ENCODE data around the gene CAMSAP2.
A peak's percentile ranks its signal among the peaks of the same experiment; 100 is the strongest.

CAMSAP2 gene

GRCh38 chr1:200899954-200900867 is 161.5 kb downstream of the CAMSAP2 start:
- TF ChIP-seq CEBPB (IDR thresholded peaks at IDR 0.05), result no peak

GRCh38 chr1:200900877-200901276 is 162.2 kb downstream of the CAMSAP2 start:
- TF ChIP-seq ZBTB7A (IDR thresholded peaks at IDR 0.05; ENCODE audit: low read depth), result no peak
- no peak for TF ChIP-seq CEBPB (IDR thresholded peaks at IDR 0.05)
- TF ChIP-seq NFIC (IDR thresholded peaks at IDR 0.05), result no peak

- TF ChIP-seq TCF12 (IDR thresholded peaks at IDR 0.05; ENCODE audit: low read depth) (no peak), USF1 (IDR thresholded peaks at IDR 0.05) (no peak), TAF1 (IDR thresholded peaks at IDR 0.05; ENCODE audit: low read depth) (no peak), EP300 (IDR thresholded peaks at IDR 0.05; ENCODE audit: borderline replicate concordance) (no peak), RAD21 (IDR thresholded peaks at IDR 0.05; ENCODE audit: low read depth) (no peak), EGR1 (IDR thresholded peaks at IDR 0.05) (no peak), CEBPB (IDR thresholded peaks at IDR 0.05) (no peak), TEAD4 (IDR thresholded peaks at IDR 0.05) (no peak), CREB1 (IDR thresholded peaks at IDR 0.05; ENCODE audit: low read depth) (no peak), ZBTB7A (IDR thresholded peaks at IDR 0.05; ENCODE audit: low read depth) (no peak), MAX (IDR thresholded peaks at IDR 0.05) (no peak), YY1 (IDR thresholded peaks at IDR 0.05; ENCODE audit: low read depth) (no peak), FOXM1 (IDR thresholded peaks at IDR 0.05; ENCODE audit: borderline replicate concordance, low read depth) (no peak)
Observed at GRCh38 chr1:200901350-200901749, 162.7 kb downstream of the CAMSAP2 start.

- TF ChIP-seq ZBTB7A (IDR thresholded peaks at IDR 0.05; ENCODE audit: low read depth) (no peak), TCF12 (IDR thresholded peaks at IDR 0.05; ENCODE audit: low read depth) (no peak), TAF1 (IDR thresholded peaks at IDR 0.05; ENCODE audit: low read depth) (no peak), NFIC (IDR thresholded peaks at IDR 0.05) (peak; percentile 50), EP300 (IDR thresholded peaks at IDR 0.05; ENCODE audit: borderline replicate concordance) (no peak)
Observed at GRCh38 chr1:200901796-200902444, 163.2 kb downstream of the CAMSAP2 start.

- TF ChIP-seq EP300 (IDR thresholded peaks at IDR 0.05; ENCODE audit: borderline replicate concordance), result no peak
- TF ChIP-seq CREB1 (IDR thresholded peaks at IDR 0.05; ENCODE audit: low read depth), result no peak
- no peak for TF ChIP-seq YY1 (IDR thresholded peaks at IDR 0.05; ENCODE audit: low read depth)
- TF ChIP-seq TCF12 (IDR thresholded peaks at IDR 0.05; ENCODE audit: low read depth), result no peak
- TF ChIP-seq FOXM1 (IDR thresholded peaks at IDR 0.05; ENCODE audit: borderline replicate concordance, low read depth), result no peak
- no peak for TF ChIP-seq NFIC (IDR thresholded peaks at IDR 0.05)
- no peak for TF ChIP-seq TEAD4 (IDR thresholded peaks at IDR 0.05)
- no peak for TF ChIP-seq CEBPB (IDR thresholded peaks at IDR 0.05)
- no peak for TF ChIP-seq REST (IDR thresholded peaks at IDR 0.05; ENCODE audit: low read depth)
- TF ChIP-seq TAF1 (IDR thresholded peaks at IDR 0.05; ENCODE audit: low read depth), result no peak
- no peak for TF ChIP-seq RAD21 (IDR thresholded peaks at IDR 0.05; ENCODE audit: low read depth)
- no peak for TF ChIP-seq ZBTB7A (IDR thresholded peaks at IDR 0.05; ENCODE audit: low read depth)
- no peak for TF ChIP-seq USF1 (IDR thresholded peaks at IDR 0.05)
- TF ChIP-seq MAX (IDR thresholded peaks at IDR 0.05), result no peak
- no peak for TF ChIP-seq EGR1 (IDR thresholded peaks at IDR 0.05)
Observed at GRCh38 chr1:200903793-200904192, 165.1 kb downstream of the CAMSAP2 start.

- TF ChIP-seq CEBPB (IDR thresholded peaks at IDR 0.05) (no peak), MAX (IDR thresholded peaks at IDR 0.05) (no peak), REST (IDR thresholded peaks at IDR 0.05; ENCODE audit: low read depth) (no peak), FOXM1 (IDR thresholded peaks at IDR 0.05; ENCODE audit: borderline replicate concordance, low read depth) (no peak), TCF12 (IDR thresholded peaks at IDR 0.05; ENCODE audit: low read depth) (no peak), EP300 (IDR thresholded peaks at IDR 0.05; ENCODE audit: borderline replicate concordance) (no peak), CREB1 (IDR thresholded peaks at IDR 0.05; ENCODE audit: low read depth) (no peak), EGR1 (IDR thresholded peaks at IDR 0.05) (no peak), USF1 (IDR thresholded peaks at IDR 0.05) (no peak), RAD21 (IDR thresholded peaks at IDR 0.05; ENCODE audit: low read depth) (no peak), YY1 (IDR thresholded peaks at IDR 0.05; ENCODE audit: low read depth) (no peak), ZBTB7A (IDR thresholded peaks at IDR 0.05; ENCODE audit: low read depth) (no peak), TEAD4 (IDR thresholded peaks at IDR 0.05) (no peak)
Observed at GRCh38 chr1:200904772-200905171, 166.1 kb downstream of the CAMSAP2 start.

All from Ishikawa (cell line).